ENCODE measurements around the gene CAMK2B.

Gene CAMK2B

DNA sequence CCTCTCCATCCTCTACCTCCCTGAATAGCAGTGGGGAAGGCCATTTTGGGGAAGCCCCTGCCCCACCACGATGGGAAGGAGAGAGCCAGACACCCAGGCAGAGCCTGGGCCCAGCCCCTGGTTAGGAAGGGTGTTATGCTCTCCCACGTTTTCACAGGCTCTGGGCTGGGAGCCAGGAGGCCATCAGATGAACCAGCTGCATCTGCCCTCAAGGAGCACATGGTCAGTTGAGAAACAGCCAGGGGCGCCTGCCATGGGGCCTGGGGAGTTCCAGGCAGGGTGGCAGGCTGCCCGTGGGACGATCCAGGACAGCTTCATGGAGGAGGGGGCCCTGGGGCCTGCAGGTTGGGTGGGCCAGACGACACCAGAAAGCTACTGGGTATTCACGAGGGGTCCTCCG, 47.5 kb downstream of the CAMK2B start:
- no peak overlapping the region for H3K9ac ChIP-seq (ENCODE audit: low read length)
- H3K27me3 ChIP-seq (ENCODE audit: low read length) = no peaks in the 10 kb centered on the region
- H4K20me1 ChIP-seq (ENCODE audit: low read depth, low read length) = no peaks in the 10 kb centered on the region
- no peak for TF ChIP-seq EZH2phosphoT487 (conservative IDR thresholded peaks at IDR 0.05; ENCODE audit: low read length)
- TF ChIP-seq, protein P1, sequence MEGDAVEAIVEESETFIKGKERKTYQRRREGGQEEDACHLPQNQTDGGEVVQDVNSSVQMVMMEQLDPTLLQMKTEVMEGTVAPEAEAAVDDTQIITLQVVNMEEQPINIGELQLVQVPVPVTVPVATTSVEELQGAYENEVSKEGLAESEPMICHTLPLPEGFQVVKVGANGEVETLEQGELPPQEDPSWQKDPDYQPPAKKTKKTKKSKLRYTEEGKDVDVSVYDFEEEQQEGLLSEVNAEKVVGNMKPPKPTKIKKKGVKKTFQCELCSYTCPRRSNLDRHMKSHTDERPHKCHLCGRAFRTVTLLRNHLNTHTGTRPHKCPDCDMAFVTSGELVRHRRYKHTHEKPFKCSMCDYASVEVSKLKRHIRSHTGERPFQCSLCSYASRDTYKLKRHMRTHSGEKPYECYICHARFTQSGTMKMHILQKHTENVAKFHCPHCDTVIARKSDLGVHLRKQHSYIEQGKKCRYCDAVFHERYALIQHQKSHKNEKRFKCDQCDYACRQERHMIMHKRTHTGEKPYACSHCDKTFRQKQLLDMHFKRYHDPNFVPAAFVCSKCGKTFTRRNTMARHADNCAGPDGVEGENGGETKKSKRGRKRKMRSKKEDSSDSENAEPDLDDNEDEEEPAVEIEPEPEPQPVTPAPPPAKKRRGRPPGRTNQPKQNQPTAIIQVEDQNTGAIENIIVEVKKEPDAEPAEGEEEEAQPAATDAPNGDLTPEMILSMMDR (IDR thresholded peaks at IDR 0.05; ENCODE audit: insufficient read depth, low read length, poor library complexity, severe bottlenecking) = no peak
- H3K9me2 ChIP-seq (replicated peaks; ENCODE audit: insufficient read depth, low read length) = no peaks in the 10 kb centered on the region
- H3K9me3 ChIP-seq (ENCODE audit: insufficient read depth, low read length) = no peaks in the 10 kb centered on the region
- no peaks in the 10 kb centered on the region for H3K36me3 ChIP-seq (ENCODE audit: low read length)
- H3K4me2 ChIP-seq (ENCODE audit: low read depth, low read length, poor library complexity, severe bottlenecking) = no peak overlapping the region
- H3K4me3 ChIP-seq (ENCODE audit: insufficient read depth, low read length, poor library complexity, severe bottlenecking) = no peak overlapping the region
- H3K79me2 ChIP-seq (ENCODE audit: insufficient read depth, low read length) = no peaks in the 10 kb centered on the region
- H2AFZ ChIP-seq (ENCODE audit: low read depth, low read length, severe bottlenecking) = no peak overlapping the region
- H3K27ac ChIP-seq (ENCODE audit: low read depth, low read length) = no peak overlapping the region
- no peaks in the 10 kb centered on the region for H3F3A ChIP-seq (ENCODE audit: insufficient read depth)

GRCh38 chr7:44277391-44277790, 48.0 kb downstream of the CAMK2B start:
- no peaks in the 10 kb centered on the region for H3K27me3 ChIP-seq (ENCODE audit: low read length)
- no peaks in the 10 kb centered on the region for H3K9me2 ChIP-seq (replicated peaks; ENCODE audit: insufficient read depth, low read length)
- TF ChIP-seq, protein P1 (IDR thresholded peaks at IDR 0.05; ENCODE audit: insufficient read depth, low read length, poor library complexity, severe bottlenecking) = no peak
- no peak for TF ChIP-seq EZH2phosphoT487 (conservative IDR thresholded peaks at IDR 0.05; ENCODE audit: low read length)
- no peak overlapping the region for H3K4me2 ChIP-seq (ENCODE audit: low read depth, low read length, poor library complexity, severe bottlenecking)
- no peaks in the 10 kb centered on the region for H3K36me3 ChIP-seq (ENCODE audit: low read length)
- no peaks in the 10 kb centered on the region for H3K79me2 ChIP-seq (ENCODE audit: insufficient read depth, low read length)
- H3K9me3 ChIP-seq (ENCODE audit: insufficient read depth, low read length) = no peaks in the 10 kb centered on the region
- no peak overlapping the region for H3K4me3 ChIP-seq (ENCODE audit: insufficient read depth, low read length, poor library complexity, severe bottlenecking)
- no peaks in the 10 kb centered on the region for H3F3A ChIP-seq (ENCODE audit: insufficient read depth)
- H3K9ac ChIP-seq (ENCODE audit: low read length) = no peak overlapping the region
- no peak overlapping the region for H3K27ac ChIP-seq (ENCODE audit: low read depth, low read length)
- no peaks in the 10 kb centered on the region for H4K20me1 ChIP-seq (ENCODE audit: low read depth, low read length)
- no peak overlapping the region for H2AFZ ChIP-seq (ENCODE audit: low read depth, low read length, severe bottlenecking)

- TF ChIP-seq, protein P1 (IDR thresholded peaks at IDR 0.05; ENCODE audit: insufficient read depth, low read length, poor library complexity, severe bottlenecking) = no peak
- TF ChIP-seq EZH2phosphoT487 (conservative IDR thresholded peaks at IDR 0.05; ENCODE audit: low read length) = no peak
- H4K20me1 ChIP-seq (ENCODE audit: low read depth, low read length) = no peaks in the 10 kb centered on the region
These were observed 48.7 kb downstream of the CAMK2B start for GRCh38 chr7:44276571-44277221.

More at GRCh38 chr7:44276571-44277221, 48.7 kb downstream of the CAMK2B start:
- no peaks in the 10 kb centered on the region for H3K27me3 ChIP-seq (ENCODE audit: low read length)
- H2AFZ ChIP-seq (ENCODE audit: low read depth, low read length, severe bottlenecking) = no peak overlapping the region
- no peak overlapping the region for H3K27ac ChIP-seq (ENCODE audit: low read depth, low read length)
- H3K9me3 ChIP-seq (ENCODE audit: insufficient read depth, low read length) = no peaks in the 10 kb centered on the region
- no peak overlapping the region for H3K4me2 ChIP-seq (ENCODE audit: low read depth, low read length, poor library complexity, severe bottlenecking)
- no peaks in the 10 kb centered on the region for H3F3A ChIP-seq (ENCODE audit: insufficient read depth)
- H3K4me3 ChIP-seq (ENCODE audit: insufficient read depth, low read length, poor library complexity, severe bottlenecking) = no peak overlapping the region
- H3K9me2 ChIP-seq (replicated peaks; ENCODE audit: insufficient read depth, low read length) = no peaks in the 10 kb centered on the region
- H3K79me2 ChIP-seq (ENCODE audit: insufficient read depth, low read length) = no peaks in the 10 kb centered on the region
- H3K9ac ChIP-seq (ENCODE audit: low read length) = no peak overlapping the region
- H3K36me3 ChIP-seq (ENCODE audit: low read length) = no peaks in the 10 kb centered on the region
